RPMI7951 (cell line): ENCODE results near the gene DOCK2. TPM values are rescaled to one million over a fixed set of nuclear protein-coding genes. Genes with fewer than 3 reads are reported as not detected.
"Not testable (repeated sequence)": the region's sequence is repeated elsewhere in the genome, so short reads cannot be mapped to it uniquely, and the experiment has no call there.

Experiments used
- DNase-seq: peaks from one replicate; pipeline ENCODE4 v3.0.0-alpha.2; 2012; ENCODE audit warnings: low read depth
- total RNA-seq: library from RNA; depleted of rRNA; stranded (reverse); fragments of >200 nt; shearing (Covaris generic); gene quantifications from 2 replicates; pipeline ENCODE4 v1.2.3, GENCODE V29; 2014

Gene DOCK2
- total RNA-seq, 1 experiment from 2014 or later, result 12.5 TPM

DNA sequence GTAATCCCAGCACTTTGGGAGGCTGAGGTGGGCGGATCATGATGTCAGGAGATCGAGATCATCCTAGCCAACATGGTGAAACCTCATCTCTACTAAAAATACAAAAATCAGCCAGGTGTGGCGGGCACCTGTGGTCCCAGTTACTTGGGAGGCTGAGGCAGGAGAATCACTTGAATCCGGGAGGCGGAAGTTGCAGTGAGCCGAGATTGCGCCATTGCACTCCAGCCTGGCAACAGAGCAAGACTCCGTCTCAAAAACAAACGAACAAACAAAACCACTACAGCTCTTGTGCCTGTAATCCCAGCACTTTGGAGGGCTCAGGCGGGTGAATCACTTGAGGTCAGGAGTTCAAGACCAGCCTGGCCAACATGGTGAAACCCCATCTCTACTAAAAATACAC lies 457.3 kb downstream of the DOCK2 start:
- not testable (repeated sequence) for DNase-seq

DNA sequence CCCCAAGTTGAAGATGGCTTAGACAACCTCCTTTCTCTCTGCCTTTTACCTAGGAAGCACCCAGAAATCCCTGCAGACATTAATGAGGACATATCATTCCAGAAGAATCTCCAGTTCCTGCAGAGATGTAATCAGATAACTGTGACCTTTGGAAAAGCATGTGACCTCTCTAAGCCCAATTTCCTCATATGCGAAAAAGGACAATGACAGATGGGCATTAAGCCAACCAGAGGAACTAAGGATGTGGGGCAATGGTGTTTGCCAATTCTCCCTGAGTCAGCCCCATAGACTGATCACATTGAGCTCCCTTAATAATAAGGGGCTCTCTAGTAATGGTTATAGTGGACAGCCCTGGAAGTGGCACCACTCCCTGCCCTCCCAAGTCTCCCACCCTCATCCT lies 458.6 kb downstream of the DOCK2 start:
- DNase-seq, result peak; percentile 33

DNA sequence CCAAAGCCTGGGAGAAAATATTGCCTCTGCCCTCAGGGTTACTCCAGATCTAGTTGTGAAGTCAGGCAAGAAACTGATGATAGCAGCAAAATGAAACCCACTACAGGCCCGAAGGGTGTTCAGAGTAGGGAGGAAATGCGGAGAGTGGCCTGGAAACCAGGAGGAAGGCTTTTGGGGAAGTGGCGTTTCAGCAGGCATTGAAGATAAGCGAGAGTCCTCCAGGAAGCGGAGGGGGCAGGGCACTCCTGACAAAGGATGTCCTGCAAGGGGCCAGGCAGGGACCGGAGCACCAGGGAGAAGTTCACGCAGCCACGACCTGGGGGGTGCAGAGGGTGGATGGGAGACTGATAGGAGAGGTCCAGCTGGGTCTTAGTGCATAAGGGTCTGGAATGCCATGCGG lies 460.9 kb downstream of the DOCK2 start:
- DNase-seq, result no peak

DNA sequence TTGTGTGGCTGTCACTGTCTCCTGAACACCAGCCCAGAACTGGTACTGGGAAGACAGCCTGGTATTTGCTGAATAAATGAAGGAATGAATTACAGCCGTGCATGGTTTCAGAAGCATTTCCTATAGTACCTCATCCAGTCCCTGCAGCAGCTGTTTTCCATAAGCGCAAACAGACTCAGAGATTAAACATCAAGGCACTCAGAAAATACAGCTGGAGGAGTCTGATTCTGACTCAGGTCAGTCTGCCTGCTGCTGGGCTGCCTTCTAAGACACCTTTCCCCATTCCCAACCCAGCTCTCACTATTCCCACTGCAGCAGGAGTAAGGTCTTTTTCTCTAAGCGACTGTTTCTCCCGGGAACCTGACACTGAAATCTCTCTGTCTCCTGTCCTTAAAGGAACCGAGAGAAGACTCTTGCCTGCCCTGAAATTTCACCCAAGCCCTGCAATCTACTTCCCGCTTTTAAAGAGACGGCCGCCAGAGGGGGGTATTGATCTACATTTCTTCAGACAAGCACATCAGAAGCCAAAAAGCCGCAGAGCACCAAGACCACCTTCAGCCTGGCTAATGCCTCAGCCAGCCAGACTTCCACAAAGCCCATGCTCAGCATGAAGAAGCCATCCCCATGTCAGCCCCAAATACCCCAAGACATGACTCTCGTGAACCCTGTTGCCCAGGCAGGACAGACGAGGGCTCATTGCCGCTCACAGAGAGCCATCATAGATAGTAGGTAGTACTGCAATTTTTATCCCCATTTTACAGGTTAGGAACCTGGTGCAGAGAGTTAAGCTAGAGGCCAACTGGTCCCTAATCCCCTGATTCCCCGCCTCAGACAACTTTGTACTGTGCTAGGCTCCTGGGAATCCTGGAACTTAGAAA lies 463.2 kb downstream of the DOCK2 start:
- peak; percentile 66 for DNase-seq

DNA sequence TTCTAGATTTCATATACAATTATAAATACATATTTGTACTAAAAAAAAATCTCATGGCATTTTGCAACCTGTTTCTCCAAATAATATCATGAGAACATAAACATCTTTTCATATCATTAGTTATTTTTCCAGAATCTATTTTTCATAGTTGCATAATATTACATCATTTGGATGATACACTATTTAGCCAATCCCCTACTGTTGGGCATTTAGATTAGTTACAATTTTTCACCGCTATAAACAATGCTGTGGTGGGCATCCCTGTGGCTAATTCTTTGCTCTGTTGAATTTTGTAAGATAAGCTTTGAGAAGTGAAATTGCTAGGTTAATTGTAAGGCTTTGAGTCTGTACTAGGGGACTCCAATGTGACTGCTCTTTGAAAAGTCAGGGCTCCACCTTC lies 466.4 kb downstream of the DOCK2 start:
- DNase-seq, result no peak

DNA sequence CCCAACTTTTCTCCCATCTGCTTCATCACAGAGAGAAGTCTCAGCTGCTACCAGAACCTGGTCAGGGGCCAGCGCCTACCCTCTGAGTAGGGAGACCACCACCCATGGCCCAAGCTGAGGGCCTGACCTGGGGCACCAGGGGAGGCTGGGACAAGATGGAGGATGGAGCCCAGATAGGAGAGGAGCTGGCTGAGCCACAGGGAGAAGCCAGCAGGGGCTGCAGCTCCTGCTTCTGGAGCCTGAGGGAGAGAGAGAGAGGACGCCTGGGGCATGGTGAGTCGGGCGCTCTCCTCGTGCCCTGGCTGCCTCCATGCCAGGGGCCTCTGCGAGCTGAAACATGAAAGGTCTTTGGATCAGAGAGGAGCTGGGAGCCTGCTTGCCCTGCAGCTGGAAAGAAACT lies 467.2 kb downstream of the DOCK2 start:
- DNase-seq, result no peak

DNA sequence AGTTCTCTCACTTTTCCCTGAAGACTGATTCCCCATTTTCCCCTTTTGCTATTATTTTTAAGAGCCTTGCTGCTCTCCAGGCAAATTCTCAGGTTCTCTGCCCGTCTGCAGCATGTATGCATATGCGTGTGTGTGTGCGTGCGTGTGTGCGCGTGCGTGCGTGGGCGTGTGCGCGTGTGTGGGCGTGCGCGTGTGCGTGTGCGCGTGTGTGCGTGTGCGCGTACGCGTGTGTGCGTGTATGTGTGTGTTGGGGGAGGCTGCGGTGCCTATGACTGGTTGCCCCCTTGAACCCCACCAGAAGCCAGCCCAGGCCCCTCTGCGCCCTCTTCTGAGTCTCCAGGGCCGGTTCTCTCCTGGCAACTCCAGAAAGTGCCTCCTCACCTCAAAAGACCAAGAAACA lies 467.6 kb downstream of the DOCK2 start:
- no peak for DNase-seq

DNA sequence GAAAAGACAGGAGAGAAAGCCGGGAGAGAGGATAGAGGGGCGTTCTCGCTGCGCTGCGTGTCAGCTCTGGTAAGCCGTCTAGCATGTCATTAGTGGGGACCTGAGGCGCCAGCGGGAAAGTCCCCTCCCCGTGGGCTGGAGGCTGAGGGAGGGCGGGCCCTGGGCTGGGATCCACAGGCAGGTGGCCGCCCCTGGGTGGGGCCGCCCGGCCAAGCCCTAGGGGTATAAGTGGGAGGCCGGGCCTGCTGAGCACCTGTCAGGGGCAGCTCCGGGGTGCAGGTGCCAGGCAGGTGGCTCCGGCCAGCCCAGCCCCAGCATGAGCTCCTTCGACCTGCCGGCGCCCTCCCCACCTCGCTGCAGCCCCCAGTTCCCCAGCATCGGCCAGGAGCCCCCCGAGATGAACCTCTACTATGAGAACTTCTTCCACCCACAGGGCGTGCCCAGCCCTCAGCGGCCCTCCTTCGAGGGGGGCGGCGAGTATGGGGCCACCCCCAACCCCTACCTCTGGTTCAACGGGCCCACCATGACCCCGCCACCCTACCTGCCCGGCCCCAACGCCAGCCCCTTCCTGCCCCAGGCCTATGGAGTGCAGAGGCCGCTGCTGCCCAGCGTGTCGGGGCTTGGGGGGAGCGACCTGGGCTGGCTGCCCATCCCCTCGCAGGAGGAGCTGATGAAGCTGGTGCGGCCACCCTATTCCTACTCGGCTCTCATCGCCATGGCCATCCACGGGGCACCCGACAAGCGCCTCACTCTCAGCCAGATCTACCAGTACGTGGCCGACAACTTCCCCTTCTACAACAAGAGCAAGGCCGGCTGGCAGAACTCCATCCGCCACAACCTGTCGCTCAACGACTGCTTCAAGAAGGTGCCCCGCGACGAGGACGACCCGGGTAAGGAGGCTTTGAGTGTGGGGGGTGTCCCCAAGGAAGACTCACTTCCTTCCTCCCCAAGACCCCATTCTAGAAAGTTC lies 468.9 kb downstream of the DOCK2 start, which contains the start of gene FOXI1:
TSS of gene FOXI1 (plus strand) at position 256 of the 970 bp plus-strand sequence. CDS start at position 317, 61 bp downstream.
- no peak for DNase-seq

DNA sequence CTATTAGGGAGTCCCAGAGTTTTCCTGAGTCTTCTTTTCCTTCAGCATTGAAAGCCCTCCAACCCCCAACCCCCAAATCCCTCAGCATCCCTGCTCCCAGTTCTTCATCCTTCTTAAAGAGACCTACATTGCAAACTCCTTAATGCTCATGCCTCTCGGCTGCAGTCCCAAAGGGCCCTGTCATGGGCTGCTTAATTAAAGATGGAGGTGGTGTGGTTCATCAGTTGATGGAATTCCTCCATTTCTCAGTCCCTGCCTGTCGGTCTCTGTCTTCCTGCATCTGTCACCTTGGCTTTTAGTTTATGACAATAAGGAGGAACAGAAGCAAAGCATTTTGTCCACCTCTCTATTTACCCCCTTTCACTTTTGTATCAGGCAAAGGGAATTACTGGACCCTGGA lies 470.6 kb downstream of the DOCK2 start:
- no peak for DNase-seq

DNA sequence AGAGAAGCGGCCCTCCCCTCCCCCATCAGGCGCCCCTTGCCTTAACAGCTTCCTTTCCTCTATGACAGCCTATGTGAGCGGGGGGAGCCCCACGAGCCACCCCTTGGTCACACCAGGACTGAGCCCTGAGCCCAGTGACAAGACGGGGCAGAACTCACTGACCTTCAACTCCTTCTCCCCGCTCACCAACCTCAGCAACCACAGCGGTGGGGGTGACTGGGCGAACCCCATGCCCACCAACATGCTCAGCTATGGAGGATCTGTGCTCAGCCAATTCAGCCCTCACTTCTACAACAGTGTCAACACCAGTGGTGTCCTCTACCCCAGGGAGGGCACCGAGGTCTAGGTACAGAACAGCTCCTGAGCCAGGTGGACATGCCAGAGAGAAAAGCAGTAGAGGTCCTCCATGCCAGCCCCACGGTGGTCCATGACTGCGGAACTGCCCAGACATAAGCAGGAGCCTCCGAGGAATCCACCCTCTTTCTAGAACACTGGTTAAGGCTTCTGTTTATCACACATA lies 471.3 kb downstream of the DOCK2 start:
- DNase-seq, result no peak

DNA sequence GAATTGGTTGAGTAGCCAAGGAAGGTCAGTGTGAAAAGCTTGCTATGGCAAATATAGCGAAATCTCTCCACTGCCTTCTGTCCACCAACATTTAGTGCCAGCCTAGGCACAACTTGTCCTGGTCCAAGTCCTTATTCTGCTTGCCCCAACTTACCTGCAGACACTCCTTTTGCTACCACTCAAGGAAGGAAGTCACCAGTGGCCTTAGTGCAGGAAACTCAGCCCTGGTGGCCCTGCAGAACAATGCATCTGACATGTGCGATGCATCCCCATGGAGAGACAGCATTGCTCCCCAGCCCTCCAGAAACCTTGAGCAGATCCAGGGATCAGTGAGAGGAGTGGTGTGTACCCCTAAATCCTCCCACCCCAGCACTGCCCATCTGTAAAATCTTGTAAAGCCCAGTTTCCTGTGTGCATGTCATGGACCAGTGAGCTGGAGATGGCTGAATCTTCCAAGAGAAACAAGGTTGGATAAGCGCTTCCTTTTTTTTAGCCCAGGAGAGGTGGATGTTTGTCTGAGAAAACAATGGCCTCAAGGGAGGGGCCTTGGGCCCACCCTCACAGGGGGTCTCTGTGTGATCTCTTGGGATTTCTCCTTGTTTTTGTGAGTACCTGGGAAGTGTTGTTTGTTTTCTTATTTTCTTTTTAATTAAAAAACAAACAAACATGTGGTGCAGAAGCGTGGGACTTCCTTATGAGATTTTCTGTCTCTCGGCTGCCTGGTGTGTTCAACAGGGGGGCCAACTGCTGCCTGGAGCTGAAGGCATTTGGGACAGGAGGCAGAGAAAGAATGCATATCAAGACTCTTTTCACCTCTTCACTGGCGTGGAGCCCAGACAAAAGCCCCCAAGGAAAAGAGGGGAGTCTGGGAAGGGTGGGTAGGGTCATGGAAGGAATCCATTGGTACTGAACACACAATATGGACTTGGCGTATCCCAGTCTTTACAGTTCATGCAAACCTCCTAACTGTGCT lies 472.3 kb downstream of the DOCK2 start:
- DNase-seq, result no peak

DNA sequence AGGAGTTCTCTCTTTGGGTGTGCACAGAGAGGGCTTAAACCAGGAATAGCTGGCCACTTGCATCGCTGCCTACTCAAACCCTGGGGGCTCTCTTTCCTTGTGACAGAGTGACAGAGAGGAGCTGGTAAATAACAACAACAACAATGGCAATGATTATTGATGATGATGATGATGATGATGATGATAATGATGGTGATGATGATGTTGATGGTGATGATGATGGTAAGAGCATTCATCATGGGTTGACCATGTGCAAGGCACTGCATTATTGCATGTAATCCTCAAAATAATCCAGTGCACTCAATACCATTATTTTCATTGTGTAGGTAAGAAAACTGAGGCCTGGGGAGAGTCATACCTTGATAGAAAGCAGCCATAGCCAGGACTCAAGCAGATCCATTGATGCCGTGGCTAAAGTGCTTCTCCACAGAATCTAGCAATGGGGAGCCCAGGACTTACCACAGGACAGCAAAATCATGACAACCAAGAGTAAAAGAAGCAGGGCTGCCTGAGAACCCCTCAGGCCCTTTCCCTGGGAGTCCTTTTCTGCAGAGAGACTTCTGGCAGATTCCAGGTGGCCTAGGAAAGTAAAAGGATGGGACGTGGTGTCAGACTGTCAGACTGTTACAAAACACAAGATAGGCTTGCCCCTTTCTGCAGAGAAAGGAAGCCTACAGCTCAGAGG lies 473.5 kb downstream of the DOCK2 start:
- DNase-seq, result no peak

DNA sequence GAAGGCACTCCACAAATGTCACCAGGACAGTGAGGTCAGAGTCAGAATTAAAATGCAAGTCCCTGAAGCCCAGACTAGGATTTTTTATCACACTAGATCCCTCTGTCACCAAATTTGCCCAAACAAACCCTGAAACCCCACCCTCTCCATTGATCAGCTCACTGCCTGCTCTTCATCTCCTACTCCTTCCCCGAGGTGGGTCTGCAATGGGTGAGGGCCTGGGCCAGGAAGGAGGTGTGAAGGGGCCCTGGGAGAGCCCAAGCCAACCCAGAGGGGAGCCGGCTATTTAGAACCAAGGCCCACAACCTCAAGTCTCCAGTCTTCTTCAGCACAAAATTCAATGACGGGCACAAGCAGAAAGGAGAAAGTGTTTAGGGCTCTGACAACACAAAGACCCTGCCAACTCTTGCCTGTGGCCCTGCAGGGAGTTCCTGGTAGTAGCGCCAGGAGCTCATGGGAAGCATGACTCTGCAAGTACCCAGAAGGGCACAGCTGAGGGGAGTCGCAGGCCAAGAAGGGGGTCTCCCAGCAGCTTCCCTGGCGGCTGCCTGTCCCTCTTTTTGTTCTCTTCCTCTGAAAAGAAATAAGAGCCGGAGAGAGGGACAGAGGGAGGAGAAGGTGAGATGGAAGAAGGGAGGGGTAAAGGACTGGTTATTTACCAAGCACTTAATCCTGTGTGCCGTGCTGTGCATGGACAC lies 474.2 kb downstream of the DOCK2 start:
- DNase-seq, result no peak

DNA sequence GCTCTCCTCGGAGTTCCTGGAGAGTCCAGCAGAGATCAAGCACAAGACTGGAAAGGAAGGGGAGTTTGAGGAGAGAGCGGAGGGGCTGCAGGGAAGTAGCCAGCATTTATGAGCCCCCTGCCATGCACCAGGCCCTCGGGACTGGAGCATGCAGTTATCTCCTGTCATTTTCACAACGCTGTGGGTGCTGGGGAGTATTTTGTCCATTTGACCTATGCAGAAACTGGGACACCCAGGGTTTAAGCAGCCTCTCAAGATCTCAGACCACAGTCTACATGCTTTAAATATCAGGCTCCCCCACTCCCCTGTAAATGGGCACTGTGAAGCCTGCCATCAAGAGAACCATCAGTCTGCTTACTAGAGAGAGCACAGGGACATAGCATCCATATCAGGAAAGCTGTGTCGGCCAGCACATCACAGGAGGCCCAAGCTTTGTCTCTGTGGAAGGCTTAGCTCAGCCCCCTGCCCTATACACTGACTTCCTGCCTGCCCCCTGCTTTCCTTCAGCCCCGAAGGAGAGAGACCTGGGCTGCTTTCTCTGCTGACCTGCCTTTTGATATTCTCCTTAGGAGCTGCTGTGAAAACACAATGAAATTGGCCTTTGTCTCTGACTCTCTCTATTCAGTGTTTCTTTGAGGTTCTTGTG lies 475.9 kb downstream of the DOCK2 start:
- no peak for DNase-seq

DNA sequence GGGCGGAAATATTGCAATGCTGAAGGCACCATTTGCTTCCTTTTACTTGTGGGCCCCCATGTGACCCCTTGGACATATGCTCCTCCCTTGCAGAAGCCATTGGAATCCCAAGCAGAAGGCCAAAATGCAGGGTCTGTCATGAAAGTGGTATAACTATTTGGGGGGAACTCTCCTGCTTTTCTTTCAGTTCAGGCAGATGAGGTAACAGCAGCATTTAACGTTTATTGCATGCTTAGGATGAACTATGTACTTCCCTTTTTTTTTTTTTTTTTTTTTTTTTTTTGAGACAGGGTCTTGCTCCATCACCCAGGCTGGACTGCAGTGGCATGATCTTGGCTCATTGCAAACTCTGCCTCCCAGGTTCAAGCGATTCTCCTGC lies 476.4 kb downstream of the DOCK2 start:
- DNase-seq, result no peak

DNA sequence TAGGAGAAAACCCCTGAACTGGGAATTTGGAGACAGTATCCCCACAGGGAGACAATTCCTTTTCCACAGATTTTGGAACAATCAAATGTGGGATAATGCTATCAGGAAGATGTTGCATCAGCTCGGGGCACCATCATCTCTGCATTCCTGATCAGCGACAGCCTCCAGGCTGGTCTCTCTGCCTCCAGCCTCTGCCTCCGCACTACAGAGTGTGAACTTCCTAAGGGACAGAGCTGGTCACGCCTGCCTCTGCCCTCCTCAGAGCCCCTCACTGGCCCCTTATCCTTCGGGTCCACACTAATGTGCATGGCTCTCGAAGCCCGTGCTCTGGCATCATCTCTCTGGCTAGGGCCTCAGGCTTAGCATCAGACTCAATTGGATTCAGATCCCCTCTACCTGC lies 477.2 kb downstream of the DOCK2 start:
- DNase-seq, result no peak

DNA sequence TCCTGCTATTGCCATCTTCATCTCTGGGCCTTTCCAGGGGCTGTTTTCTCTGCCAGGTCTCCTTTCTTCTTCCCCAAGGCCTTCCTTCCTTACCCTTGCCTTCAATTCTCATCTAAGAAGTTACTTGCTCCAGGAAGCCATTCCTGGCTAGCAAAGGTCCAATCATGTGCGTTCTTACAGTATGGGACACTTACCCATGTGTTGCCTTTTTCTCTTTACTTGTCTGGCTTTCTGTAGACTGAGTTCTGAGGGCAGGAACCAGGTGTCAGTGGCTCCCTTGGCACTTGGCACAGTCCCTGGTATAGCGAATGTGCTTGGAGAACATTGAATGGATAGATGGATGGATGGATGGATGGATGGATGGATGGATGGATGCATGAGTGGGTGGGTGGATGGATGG lies 478.9 kb downstream of the DOCK2 start:
- no peak for DNase-seq

DNA sequence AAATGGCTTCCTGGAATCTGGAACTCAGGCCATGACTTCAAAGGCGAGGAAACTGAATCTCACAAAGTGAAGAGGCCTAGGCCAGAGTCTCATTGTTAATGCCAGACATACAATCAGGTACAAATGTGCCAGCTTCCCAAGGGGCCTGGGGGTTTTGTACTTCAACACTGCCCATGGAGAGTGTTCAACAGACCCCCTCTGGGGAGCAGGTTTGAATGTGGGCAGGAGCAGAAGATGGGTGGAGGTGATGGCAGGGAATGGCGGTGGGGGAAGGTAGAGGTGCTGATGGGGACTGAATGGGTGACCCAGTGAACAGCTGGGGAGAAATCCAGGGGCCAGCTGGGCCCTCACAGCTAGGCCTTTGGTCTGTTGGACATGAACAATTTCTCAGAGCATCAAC lies 480.7 kb downstream of the DOCK2 start:
- no peak for DNase-seq

DNA sequence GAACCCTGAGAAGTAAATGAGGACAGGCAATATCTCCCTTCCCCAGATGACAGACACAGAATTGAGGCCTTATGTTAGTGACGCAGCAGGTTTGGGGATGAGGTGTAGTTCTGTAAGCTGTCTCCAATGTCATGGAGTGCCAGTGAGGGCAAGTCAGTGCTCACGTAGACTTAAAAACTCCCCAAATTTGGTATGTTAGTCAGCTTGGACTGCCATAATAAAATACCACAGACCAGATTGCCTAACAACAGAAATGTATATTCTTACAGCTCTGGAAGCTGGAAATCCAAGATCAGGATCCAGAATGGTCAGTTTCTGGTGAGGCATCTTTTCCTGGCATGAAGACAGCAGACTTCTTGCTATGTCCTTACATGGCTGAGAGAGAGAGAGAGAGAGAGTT lies 483.5 kb downstream of the DOCK2 start:
- peak; percentile 59 for DNase-seq
